ENCODE data around the gene MINDY4.

Gene MINDY4

GRCh38 chr7:30771174-30771879 lies at the start of gene MINDY4:
Gene MINDY4 (plus strand): TSS chr7:30771417. CDS start chr7:30771494, 77 bp downstream.
- ATAC-seq (replicated peaks; ENCODE audit: extremely low read depth, poor library complexity, severe bottlenecking) (peak; percentile 91), DNase-seq (ENCODE audit: low spot score in 2 of 2) (peak; percentile 22)
- Mint-ChIP-seq H3K27me3 (no peaks in the 10 kb centered on the region), H3K9me3 (no peaks in the 10 kb centered on the region), H3K4me3 (peak within 1 kb of the TSS; percentile 75), H3K4me1 (peaks cover 5% of the 10 kb centered on the region), H3K36me3 (ENCODE audit: insufficient read depth) (no peaks in the 10 kb centered on the region), H3K27ac (ENCODE audit: low read depth) (peak within 1 kb of the TSS; percentile 24)

GRCh38 chr7:30722187-30722586 lies 49.0 kb upstream of the MINDY4 start:
- Mint-ChIP-seq H3K27me3 (no peaks in the 10 kb centered on the region), H3K36me3 (ENCODE audit: insufficient read depth) (peaks cover 4% of the 10 kb centered on the region), H3K4me1 (peaks cover 22% of the 10 kb centered on the region), H3K9me3 (peaks cover 21% of the 10 kb centered on the region), H3K4me3 (no peak overlapping the region), H3K27ac (ENCODE audit: low read depth) (no peak overlapping the region)
- DNase-seq (ENCODE audit: low spot score in 2 of 2) (no peak), ATAC-seq (replicated peaks; ENCODE audit: extremely low read depth, poor library complexity, severe bottlenecking) (no peak)

GRCh38 chr7:30722671-30723070 lies 48.5 kb upstream of the MINDY4 start:
- ATAC-seq (replicated peaks; ENCODE audit: extremely low read depth, poor library complexity, severe bottlenecking) (no peak), DNase-seq (ENCODE audit: low spot score in 2 of 2) (no peak)
- H3K4me1 Mint-ChIP-seq = peaks cover 26% of the 10 kb centered on the region
- no peak overlapping the region for H3K4me3 Mint-ChIP-seq
- peaks cover 4% of the 10 kb centered on the region for H3K36me3 Mint-ChIP-seq (ENCODE audit: insufficient read depth)
- H3K9me3 Mint-ChIP-seq = peaks cover 18% of the 10 kb centered on the region
- H3K27me3 Mint-ChIP-seq = no peaks in the 10 kb centered on the region
- no peak overlapping the region for H3K27ac Mint-ChIP-seq (ENCODE audit: low read depth)

GRCh38 chr7:30723776-30724175 lies 47.4 kb upstream of the MINDY4 start:
- ATAC-seq (replicated peaks; ENCODE audit: extremely low read depth, poor library complexity, severe bottlenecking) (no peak), DNase-seq (ENCODE audit: low spot score in 2 of 2) (no peak)
- H3K9me3 Mint-ChIP-seq = peaks cover 8% of the 10 kb centered on the region
- H3K27me3 Mint-ChIP-seq = no peaks in the 10 kb centered on the region
- no peak overlapping the region for H3K27ac Mint-ChIP-seq (ENCODE audit: low read depth)
- H3K36me3 Mint-ChIP-seq (ENCODE audit: insufficient read depth) = peaks cover 2% of the 10 kb centered on the region
- peaks cover 37% of the 10 kb centered on the region for H3K4me1 Mint-ChIP-seq
- no peak overlapping the region for H3K4me3 Mint-ChIP-seq

GRCh38 chr7:30726296-30727006 lies 44.8 kb upstream of the MINDY4 start:
- H3K36me3 Mint-ChIP-seq (ENCODE audit: insufficient read depth) = peaks cover 2% of the 10 kb centered on the region
- no peaks in the 10 kb centered on the region for H3K27me3 Mint-ChIP-seq
- no peaks in the 10 kb centered on the region for H3K9me3 Mint-ChIP-seq
- ATAC-seq (replicated peaks; ENCODE audit: extremely low read depth, poor library complexity, severe bottlenecking) (peak; percentile 9), DNase-seq (ENCODE audit: low spot score in 2 of 2) (no peak)
- peak overlapping the region; percentile 33 for H3K27ac Mint-ChIP-seq (ENCODE audit: low read depth)
- peaks cover 44% of the 10 kb centered on the region for H3K4me1 Mint-ChIP-seq
- H3K4me3 Mint-ChIP-seq = peak overlapping the region; percentile 82

- DNase-seq (ENCODE audit: low spot score in 2 of 2) (peak; percentile 33 to 46), ATAC-seq (replicated peaks; ENCODE audit: extremely low read depth, poor library complexity, severe bottlenecking) (peak; percentile 95)
- H3K4me3 Mint-ChIP-seq = peak overlapping the region; percentile 82
- H3K36me3 Mint-ChIP-seq (ENCODE audit: insufficient read depth) = peaks cover 2% of the 10 kb centered on the region
- peaks cover 44% of the 10 kb centered on the region for H3K4me1 Mint-ChIP-seq
- no peaks in the 10 kb centered on the region for H3K27me3 Mint-ChIP-seq
- peak overlapping the region; percentile 33 for H3K27ac Mint-ChIP-seq (ENCODE audit: low read depth)
- no peaks in the 10 kb centered on the region for H3K9me3 Mint-ChIP-seq
Measured at GRCh38 chr7:30727061-30727945, 43.9 kb upstream of the MINDY4 start.

- H3K27me3 Mint-ChIP-seq = no peaks in the 10 kb centered on the region
- peak overlapping the region; percentile 5 for H3K27ac Mint-ChIP-seq (ENCODE audit: low read depth)
- no peaks in the 10 kb centered on the region for H3K9me3 Mint-ChIP-seq
- peaks cover 45% of the 10 kb centered on the region for H3K4me1 Mint-ChIP-seq
- H3K4me3 Mint-ChIP-seq = peak overlapping the region; percentile 21
- peaks cover 2% of the 10 kb centered on the region for H3K36me3 Mint-ChIP-seq (ENCODE audit: insufficient read depth)
- DNase-seq (ENCODE audit: low spot score in 2 of 2) = no peak
- ATAC-seq (replicated peaks; ENCODE audit: extremely low read depth, poor library complexity, severe bottlenecking) = no peak
Measured at GRCh38 chr7:30728591-30729100, 42.6 kb upstream of the MINDY4 start.

- Mint-ChIP-seq H3K27me3 (no peaks in the 10 kb centered on the region), H3K36me3 (ENCODE audit: insufficient read depth) (peaks cover 2% of the 10 kb centered on the region), H3K27ac (ENCODE audit: low read depth) (no peak overlapping the region), H3K9me3 (no peaks in the 10 kb centered on the region), H3K4me1 (peaks cover 50% of the 10 kb centered on the region), H3K4me3 (no peak overlapping the region)
- DNase-seq (ENCODE audit: low spot score in 2 of 2) (no peak), ATAC-seq (replicated peaks; ENCODE audit: extremely low read depth, poor library complexity, severe bottlenecking) (no peak)
Measured at GRCh38 chr7:30729642-30730041, 41.6 kb upstream of the MINDY4 start.

- Mint-ChIP-seq H3K27me3 (no peaks in the 10 kb centered on the region), H3K4me3 (no peak overlapping the region), H3K4me1 (peaks cover 54% of the 10 kb centered on the region), H3K27ac (ENCODE audit: low read depth) (no peak overlapping the region), H3K9me3 (no peaks in the 10 kb centered on the region), H3K36me3 (ENCODE audit: insufficient read depth) (peaks cover 2% of the 10 kb centered on the region)
- DNase-seq (ENCODE audit: low spot score in 2 of 2) = no peak
- no peak for ATAC-seq (replicated peaks; ENCODE audit: extremely low read depth, poor library complexity, severe bottlenecking)
Measured at GRCh38 chr7:30730097-30730496, 41.1 kb upstream of the MINDY4 start.

- Mint-ChIP-seq H3K4me1 (peaks cover 48% of the 10 kb centered on the region), H3K9me3 (no peaks in the 10 kb centered on the region), H3K27ac (ENCODE audit: low read depth) (no peak overlapping the region), H3K4me3 (no peak overlapping the region), H3K27me3 (no peaks in the 10 kb centered on the region), H3K36me3 (ENCODE audit: insufficient read depth) (peaks cover 2% of the 10 kb centered on the region)
- DNase-seq (ENCODE audit: low spot score in 2 of 2) (no peak), ATAC-seq (replicated peaks; ENCODE audit: extremely low read depth, poor library complexity, severe bottlenecking) (no peak)
Measured at GRCh38 chr7:30730996-30731395, 40.2 kb upstream of the MINDY4 start.

GRCh38 chr7:30731581-30731980 lies 39.6 kb upstream of the MINDY4 start:
- Mint-ChIP-seq H3K4me3 (no peak overlapping the region), H3K36me3 (ENCODE audit: insufficient read depth) (peaks cover 2% of the 10 kb centered on the region), H3K4me1 (peaks cover 42% of the 10 kb centered on the region), H3K27me3 (no peaks in the 10 kb centered on the region), H3K27ac (ENCODE audit: low read depth) (no peak overlapping the region), H3K9me3 (no peaks in the 10 kb centered on the region)
- DNase-seq (ENCODE audit: low spot score in 2 of 2) (no peak), ATAC-seq (replicated peaks; ENCODE audit: extremely low read depth, poor library complexity, severe bottlenecking) (no peak)

- DNase-seq (ENCODE audit: low spot score in 2 of 2) (no peak), ATAC-seq (replicated peaks; ENCODE audit: extremely low read depth, poor library complexity, severe bottlenecking) (no peak)
- H3K36me3 Mint-ChIP-seq (ENCODE audit: insufficient read depth) = peaks cover 2% of the 10 kb centered on the region
- H3K4me1 Mint-ChIP-seq = peaks cover 38% of the 10 kb centered on the region
- no peak overlapping the region for H3K4me3 Mint-ChIP-seq
- no peaks in the 10 kb centered on the region for H3K27me3 Mint-ChIP-seq
- no peaks in the 10 kb centered on the region for H3K9me3 Mint-ChIP-seq
- H3K27ac Mint-ChIP-seq (ENCODE audit: low read depth) = no peak overlapping the region
Measured at GRCh38 chr7:30732606-30733005, 38.6 kb upstream of the MINDY4 start.
